Aorta (tissue), 5 donors: ENCODE measurements around the gene DGAT2L6. TPM values are rescaled to one million over a fixed set of nuclear protein-coding genes. Genes with fewer than 3 reads are reported as not detected.
"Not testable (repeated sequence)": the region's sequence is repeated elsewhere in the genome, so short reads cannot be mapped to it uniquely, and the experiment has no call there.

Experiments
- ATAC-seq: fragments of 200-7000 bp; cut with Tn5 transposase; one replicate; pipeline ENCODE4 v1.9.1; 2022; ENCODE audit warnings: moderate library complexity; ENCODE audit not compliant: low FRiP score
- DNase-seq, 2 donors: peaks; one replicate each; pipeline ENCODE4 v3.0.0-alpha.2; 2020
- H3K27ac ChIP-seq, 2 donors: one replicate each; pipeline ENCODE4 v1.5.1; 2013; ENCODE audit warnings: low read length in 2 of 2, mild to moderate bottlenecking in 2 of 2, moderate library complexity in 2 of 2, control low read depth in 1 of 2, inconsistent platforms in 1 of 2, low read depth in 1 of 2
- H3K27me3 ChIP-seq, 2 donors: one replicate each; pipeline ENCODE4 v1.6.1; 2013; ENCODE audit warnings: control low read depth in 1 of 2, low read length in 1 of 2, mild to moderate bottlenecking in 1 of 2, moderate library complexity in 1 of 2; ENCODE audit not compliant: insufficient read depth in 2 of 2, control insufficient read depth in 1 of 2
- H3K36me3 ChIP-seq, 2 donors: one replicate each; pipeline ENCODE4 v1.6.1; 2013; ENCODE audit warnings: control low read depth in 1 of 2, low read length in 1 of 2, mild to moderate bottlenecking in 1 of 2; ENCODE audit not compliant: insufficient read depth in 2 of 2, control insufficient read depth in 1 of 2
- H3K4me1 ChIP-seq, 2 donors: one replicate each; pipeline ENCODE4 v1.6.1; 2013; ENCODE audit warnings: low read length in 2 of 2, control low read depth in 1 of 2, mild to moderate bottlenecking in 1 of 2, moderate library complexity in 1 of 2; ENCODE audit not compliant: insufficient read depth in 2 of 2, control insufficient read depth in 1 of 2
- H3K4me3 ChIP-seq, 2 donors: one replicate each; pipeline ENCODE4 v1.5.1; 2013; ENCODE audit warnings: low read length in 2 of 2, control low read depth in 1 of 2, mild to moderate bottlenecking in 1 of 2
- H3K9me3 ChIP-seq: one replicate; pipeline ENCODE4 v1.6.1; 2013; ENCODE audit warnings: mild to moderate bottlenecking, low read length; ENCODE audit not compliant: control insufficient read depth
- WGBS, 2 donors: extraction: QIAGEN DNeasy Blood & Tissue Kit; methylation state at CpG; one replicate each; pipeline ENCODE4 v1.1.7; 2013; 5-methylcytosine and 5-hydroxymethylcytosine counted together
- intact Hi-C, 2 donors: fragments of 100-400 bp; cut with DNase I; formaldehyde crosslinking; loops; one replicate each; pipeline versions ENCODE4 v1.14.2 to v1.15.0; 2022
- polyA plus RNA-seq, 2 donors: library from polyadenylated mRNA; stranded (reverse); fragments of 200-250 nt; gene quantifications; one replicate each; pipeline ENCODE4 v1.2.3, GENCODE V29; 2013
- total RNA-seq, 2 donors: library from RNA; stranded (reverse); fragmentation: NEBNext Ultra II Directional; extraction: Animal tissue kit (Norgen Biotek cat#: 25700); gene quantifications; one replicate each; pipeline ENCODE4 v1.2.1, GENCODE V29; 2021
- donor health status: healthy with polysubstance abuse.
- donor health status: Bipolar disorder and iron deficiency.
- donor health status: DM: no; HTN: no; CAD: no.
- donor health status: DM: no; HTN: no; CAD: no.
- donor health status: DM: yes; HTN: yes; CAD: no.

Gene DGAT2L6
- total and polyA plus RNA-seq, 4 donors: not detected

GRCh38 chrX:70174754-70175153, 2.5 kb upstream of the DGAT2L6 start:
- no peak overlapping the region for H3K27ac ChIP-seq
- H3K27me3 ChIP-seq: no peaks in the 10 kb centered on the region
- intact Hi-C loops: no loop called here
- no peaks in the 10 kb centered on the region for H3K4me1 ChIP-seq
- H3K4me3 ChIP-seq: no peak overlapping the region
- H3K9me3 ChIP-seq: no peaks in the 10 kb centered on the region
- 26 to 30% methylated on average over 4 of the region's 4 CpGs for WGBS, 2 donors
- ATAC-seq (no peak), DNase-seq (no peak)
- H3K36me3 ChIP-seq: no peaks in the 10 kb centered on the region

DNA sequence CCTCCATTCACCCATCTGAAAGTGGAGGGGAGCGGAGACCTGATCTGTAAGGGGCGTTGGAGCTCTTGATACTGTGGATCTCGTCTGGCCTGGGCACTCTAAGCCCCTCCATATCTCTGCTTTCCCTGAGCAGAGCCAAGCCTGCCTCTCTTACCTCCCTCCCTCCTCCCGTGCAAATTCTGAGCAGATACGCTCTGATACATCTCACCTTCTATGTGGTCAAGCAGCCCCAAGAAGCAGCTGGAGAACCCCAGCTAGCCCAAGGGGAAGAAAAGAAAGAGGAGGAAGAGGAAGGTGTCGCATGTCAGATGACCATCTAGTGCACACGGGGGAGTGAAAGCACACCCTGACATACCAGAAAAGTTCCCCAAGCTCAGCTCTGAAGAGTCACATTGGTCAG, 1.9 kb upstream of the DGAT2L6 start:
- no peak overlapping the region for H3K27ac ChIP-seq
- H3K4me1 ChIP-seq: no peaks in the 10 kb centered on the region
- no peaks in the 10 kb centered on the region for H3K9me3 ChIP-seq
- no peaks in the 10 kb centered on the region for H3K27me3 ChIP-seq
- intact Hi-C loops: no loop called here
- no peaks in the 10 kb centered on the region for H3K36me3 ChIP-seq
- ATAC-seq (no peak), DNase-seq (no peak)
- WGBS, 2 donors: 79 to 85% methylated on average over 7 of the region's 7 CpGs
- H3K4me3 ChIP-seq: no peak overlapping the region

- Histone ChIP-seq H3K36me3 (no peaks in the 10 kb centered on the region), H3K4me1 (no peaks in the 10 kb centered on the region), H3K9me3 (no peaks in the 10 kb centered on the region), H3K4me3 (no peak overlapping the region), H3K27me3 (no peaks in the 10 kb centered on the region), H3K27ac (no peak overlapping the region)
- 64 to 77% methylated on average over 5 of the region's 5 CpGs for WGBS, 2 donors
- intact Hi-C loops: no loop called here
- no peak for DNase-seq
- ATAC-seq: no peak
Measured at GRCh38 chrX:70183091-70183490, 5.8 kb downstream of the DGAT2L6 start.

GRCh38 chrX:70190225-70190624, 12.9 kb downstream of the DGAT2L6 start:
- no peak overlapping the region for H3K4me3 ChIP-seq
- no peaks in the 10 kb centered on the region for H3K27me3 ChIP-seq
- ATAC-seq (no peak), DNase-seq (no peak)
- no peak overlapping the region for H3K27ac ChIP-seq
- H3K9me3 ChIP-seq: no peaks in the 10 kb centered on the region
- intact Hi-C loops: no loop called here
- H3K4me1 ChIP-seq: no peaks in the 10 kb centered on the region
- no peaks in the 10 kb centered on the region for H3K36me3 ChIP-seq

- H3K4me3 ChIP-seq: no peak overlapping the region
- H3K27me3 ChIP-seq: no peaks in the 10 kb centered on the region
- ATAC-seq: peak; percentile 63
- H3K9me3 ChIP-seq: no peaks in the 10 kb centered on the region
- 12 to 20% methylated on average over 12 of the region's 12 CpGs for WGBS, 2 donors
- peak in 1 of 2 donors; percentile 56 for DNase-seq
- intact Hi-C loops: no loop called here
- no peaks in the 10 kb centered on the region for H3K4me1 ChIP-seq
- no peak overlapping the region for H3K27ac ChIP-seq
- H3K36me3 ChIP-seq: no peaks in the 10 kb centered on the region
Measured at GRCh38 chrX:70196961-70197720, 19.9 kb downstream of the DGAT2L6 start.

DNA sequence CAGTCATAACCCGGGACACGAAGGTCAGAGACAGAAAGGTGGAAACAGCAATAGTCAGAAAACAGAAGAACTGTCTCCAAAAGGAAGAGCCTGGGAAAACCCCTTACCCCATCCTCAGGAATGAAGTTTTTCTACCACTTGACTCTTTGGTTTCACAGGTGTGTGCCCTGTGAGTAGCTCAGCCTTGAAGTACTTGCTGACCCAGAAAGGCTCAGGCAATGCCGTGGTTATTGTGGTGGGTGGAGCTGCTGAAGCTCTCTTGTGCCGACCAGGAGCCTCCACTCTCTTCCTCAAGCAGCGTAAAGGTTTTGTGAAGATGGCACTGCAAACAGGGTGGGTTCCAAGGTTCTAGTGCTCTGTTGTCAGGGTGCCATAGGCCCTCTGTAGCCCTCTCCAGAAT, 24.4 kb downstream of the DGAT2L6 start:
- WGBS, 2 donors: 81 to 83% methylated on average over 5 of the region's 5 CpGs
- H3K9me3 ChIP-seq: no peaks in the 10 kb centered on the region
- H3K36me3 ChIP-seq: no peaks in the 10 kb centered on the region
- H3K27ac ChIP-seq: no peak overlapping the region
- H3K4me1 ChIP-seq: no peaks in the 10 kb centered on the region
- DNase-seq (no peak), ATAC-seq (no peak)
- intact Hi-C loops: no loop called here
- H3K27me3 ChIP-seq: no peaks in the 10 kb centered on the region
- no peak overlapping the region for H3K4me3 ChIP-seq

- no peak overlapping the region for H3K27ac ChIP-seq
- H3K9me3 ChIP-seq: no peaks in the 10 kb centered on the region
- no peak for ATAC-seq
- H3K4me3 ChIP-seq: no peak overlapping the region
- no peak for DNase-seq
- H3K4me1 ChIP-seq: no peaks in the 10 kb centered on the region
- intact Hi-C loops: loop anchor here in 1 of 2 donors (5.0 kb wide), 1 partner anchor 54 kb away; the partner anchor contains the start of gene P2RY4
- H3K36me3 ChIP-seq: no peaks in the 10 kb centered on the region
- H3K27me3 ChIP-seq: no peaks in the 10 kb centered on the region
Measured at GRCh38 chrX:70208479-70208878, 31.2 kb downstream of the DGAT2L6 start.

DNA sequence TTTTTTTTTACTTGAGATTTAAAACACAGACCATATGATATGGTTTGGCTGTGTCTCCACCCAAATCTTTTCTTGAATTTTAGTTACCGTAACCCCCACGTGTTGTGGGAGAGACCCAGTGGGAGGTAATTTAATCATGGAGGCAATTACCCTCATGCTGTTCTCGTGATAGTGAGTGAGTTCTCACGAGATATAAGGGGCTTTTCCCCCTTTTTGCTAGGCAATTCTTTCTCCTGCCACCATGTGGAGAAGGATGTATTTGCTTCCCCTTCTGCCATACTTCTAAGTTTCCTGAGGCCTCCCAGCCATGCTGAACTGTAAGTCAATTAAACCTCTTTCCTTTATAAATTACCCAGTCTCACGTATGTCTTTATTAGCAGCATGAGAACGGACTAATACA, 32.3 kb downstream of the DGAT2L6 start:
- not testable (repeated sequence) for H3K9me3 ChIP-seq, ATAC-seq, H3K36me3 ChIP-seq, H3K4me1 ChIP-seq, H3K27ac ChIP-seq, DNase-seq, H3K4me3 ChIP-seq, H3K27me3 ChIP-seq
- intact Hi-C loops: loop anchor here in 1 of 2 donors (5.0 kb wide), 1 partner anchor 53 kb away; the partner anchor contains the start of gene P2RY4
- 59 to 77% methylated on average over 6 of the region's 6 CpGs for WGBS, 2 donors

GRCh38 chrX:70219938-70220764, 42.9 kb downstream of the DGAT2L6 start:
- H3K27me3 ChIP-seq: no peaks in the 10 kb centered on the region
- H3K27ac ChIP-seq: no peak overlapping the region
- ATAC-seq: no peak
- H3K4me3 ChIP-seq: no peak overlapping the region
- DNase-seq: peak in 1 of 2 donors; percentile 50
- WGBS, 2 donors: 58 to 86% methylated on average over 5 of the region's 5 CpGs
- intact Hi-C loops: no loop called here
- H3K4me1 ChIP-seq: no peaks in the 10 kb centered on the region
- H3K36me3 ChIP-seq: no peaks in the 10 kb centered on the region
- H3K9me3 ChIP-seq: no peaks in the 10 kb centered on the region
